Lung (tissue), 12 donors: ENCODE results near the gene ADCY1. TPM values are rescaled to one million over a fixed set of nuclear protein-coding genes. Genes with fewer than 3 reads are reported as not detected.

ENCODE experiments used
- ATAC-seq: fragments of 200-7000 bp; cut with Tn5 transposase; one replicate; pipeline ENCODE4 v1.9.1; 2020; ENCODE audit warnings: moderate number of reproducible peaks; ENCODE audit not compliant: insufficient read depth, low FRiP score
- DNase-seq, 3 donors: peaks; one replicate each; pipeline ENCODE4 v3.0.0-alpha.2; 2013 to 2017
- H3K27ac ChIP-seq, 2 donors: one replicate each; pipeline ENCODE4 v1.5.1; 2013; ENCODE audit warnings: mild to moderate bottlenecking in 2 of 2, moderate library complexity in 2 of 2, control low read depth in 1 of 2, inconsistent platforms in 1 of 2, low read depth in 1 of 2, low read length in 1 of 2
- H3K27me3 ChIP-seq, 3 donors: one replicate each; pipeline ENCODE4 v1.5.1; 2013; ENCODE audit warnings: low read length in 2 of 3; ENCODE audit not compliant: control insufficient read depth in 3 of 3, insufficient read depth in 3 of 3
- H3K36me3 ChIP-seq, 4 donors: one replicate each; pipeline ENCODE4 v1.5.1; 2013; ENCODE audit warnings: low read length in 4 of 4, mild to moderate bottlenecking in 1 of 4, moderate library complexity in 1 of 4; ENCODE audit not compliant: control insufficient read depth in 4 of 4, insufficient read depth in 4 of 4
- H3K4me1 ChIP-seq, 5 donors: one replicate each; pipeline ENCODE4 v1.5.1; 2013; ENCODE audit warnings: low read length in 5 of 5, mild to moderate bottlenecking in 2 of 5, moderate library complexity in 1 of 5; ENCODE audit not compliant: control insufficient read depth in 5 of 5, insufficient read depth in 5 of 5
- H3K4me3 ChIP-seq: one replicate; pipeline ENCODE4 v1.5.1; 2013; ENCODE audit warnings: mild to moderate bottlenecking, control low read depth, moderate library complexity
- H3K9ac ChIP-seq, 2 donors: one replicate each; pipeline ENCODE4 v1.5.1; 2013; ENCODE audit warnings: low read length in 2 of 2, control low read depth in 1 of 2; ENCODE audit not compliant: insufficient read depth in 1 of 2
- H3K9me3 ChIP-seq, 4 donors: one replicate each; pipeline ENCODE4 v1.5.1; 2013; ENCODE audit warnings: low read length in 3 of 4, mild to moderate bottlenecking in 1 of 4, moderate library complexity in 1 of 4; ENCODE audit not compliant: control insufficient read depth in 4 of 4, insufficient read depth in 3 of 4
- WGBS, 2 donors: extraction: QIAGEN DNeasy Blood & Tissue Kit; methylation state at CpG; one replicate each; pipeline ENCODE4 v1.1.7; 2013; 5-methylcytosine and 5-hydroxymethylcytosine counted together
- polyA plus RNA-seq, 2 donors: library from polyadenylated mRNA; stranded (reverse); fragments of 200-250 nt; gene quantifications; one replicate each; pipeline ENCODE4 v1.2.1, GENCODE V29; 2013
- total RNA-seq, 2 donors: library from RNA; depleted of rRNA in 1 of 2; stranded (reverse); fragments of >200 nt in 1 of 2; gene quantifications; one replicate each; pipeline ENCODE4 v1.2.1, GENCODE V29; 2014 to 2021
- TF ChIP-seq, protein P1 (sequence below): IDR thresholded peaks from 2 replicates; pipeline ENCODE4 v1.5.1; 2012; ENCODE audit warnings: mild to moderate bottlenecking; ENCODE audit errors: control extremely low read depth, extremely low read depth
- donor health status: control.
- donor health status: control.
- donor health status: Bipolar disorder and iron deficiency.
- donor health status: healthy.
- donor health status: DM: yes; HTN: yes; CAD: no.

The ADCY1 gene
- total and polyA plus RNA-seq, 4 donors, result 0.14 to 1.8 (median 0.28) TPM

DNA sequence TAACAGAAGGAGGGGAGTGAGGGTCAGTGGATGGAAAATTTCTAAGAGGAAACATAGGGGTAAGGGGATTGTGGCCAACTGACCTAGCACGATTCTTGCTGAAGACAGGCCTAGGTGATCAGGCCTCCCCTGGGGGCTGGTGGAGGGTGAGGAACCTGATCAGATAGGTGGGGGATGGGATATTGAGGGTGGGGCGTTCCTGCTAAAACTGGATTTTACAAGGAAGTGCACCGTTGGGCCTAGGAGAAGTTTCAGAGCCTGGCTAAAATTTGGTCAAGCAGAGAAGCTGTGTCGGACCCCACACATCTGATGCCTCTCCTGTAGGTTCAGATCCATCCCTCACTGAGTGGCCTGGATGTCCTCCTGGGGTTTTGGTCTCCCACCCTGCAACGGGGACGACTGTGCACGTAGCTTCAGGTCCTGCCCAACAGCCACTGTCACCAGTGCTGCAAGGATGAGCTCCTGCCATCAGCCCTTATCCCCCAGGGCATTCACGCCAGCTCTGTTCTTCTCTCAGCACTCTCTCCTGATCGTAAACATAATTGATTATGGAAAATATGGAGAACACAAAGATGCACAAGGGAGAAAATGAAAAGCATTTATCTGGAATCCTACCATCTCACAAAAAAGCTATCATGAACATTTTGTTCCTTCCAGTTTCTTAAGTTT is 89.9 kb downstream of the ADCY1 start:
- Histone ChIP-seq H3K4me1 (no peaks in the 10 kb centered on the region), H3K4me3 (no peak overlapping the region), H3K36me3 (no peaks in the 10 kb centered on the region), H3K27ac (no peak overlapping the region), H3K9me3 (no peaks in the 10 kb centered on the region), H3K27me3 (no peaks in the 10 kb centered on the region), H3K9ac (no peak overlapping the region)
- TF ChIP-seq, protein P1, sequence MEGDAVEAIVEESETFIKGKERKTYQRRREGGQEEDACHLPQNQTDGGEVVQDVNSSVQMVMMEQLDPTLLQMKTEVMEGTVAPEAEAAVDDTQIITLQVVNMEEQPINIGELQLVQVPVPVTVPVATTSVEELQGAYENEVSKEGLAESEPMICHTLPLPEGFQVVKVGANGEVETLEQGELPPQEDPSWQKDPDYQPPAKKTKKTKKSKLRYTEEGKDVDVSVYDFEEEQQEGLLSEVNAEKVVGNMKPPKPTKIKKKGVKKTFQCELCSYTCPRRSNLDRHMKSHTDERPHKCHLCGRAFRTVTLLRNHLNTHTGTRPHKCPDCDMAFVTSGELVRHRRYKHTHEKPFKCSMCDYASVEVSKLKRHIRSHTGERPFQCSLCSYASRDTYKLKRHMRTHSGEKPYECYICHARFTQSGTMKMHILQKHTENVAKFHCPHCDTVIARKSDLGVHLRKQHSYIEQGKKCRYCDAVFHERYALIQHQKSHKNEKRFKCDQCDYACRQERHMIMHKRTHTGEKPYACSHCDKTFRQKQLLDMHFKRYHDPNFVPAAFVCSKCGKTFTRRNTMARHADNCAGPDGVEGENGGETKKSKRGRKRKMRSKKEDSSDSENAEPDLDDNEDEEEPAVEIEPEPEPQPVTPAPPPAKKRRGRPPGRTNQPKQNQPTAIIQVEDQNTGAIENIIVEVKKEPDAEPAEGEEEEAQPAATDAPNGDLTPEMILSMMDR, result no peak
- WGBS, 2 donors, result 86 to 87% methylated on average over 9 of the region's 9 CpGs
- no peak for DNase-seq
- ATAC-seq, result no peak

DNA sequence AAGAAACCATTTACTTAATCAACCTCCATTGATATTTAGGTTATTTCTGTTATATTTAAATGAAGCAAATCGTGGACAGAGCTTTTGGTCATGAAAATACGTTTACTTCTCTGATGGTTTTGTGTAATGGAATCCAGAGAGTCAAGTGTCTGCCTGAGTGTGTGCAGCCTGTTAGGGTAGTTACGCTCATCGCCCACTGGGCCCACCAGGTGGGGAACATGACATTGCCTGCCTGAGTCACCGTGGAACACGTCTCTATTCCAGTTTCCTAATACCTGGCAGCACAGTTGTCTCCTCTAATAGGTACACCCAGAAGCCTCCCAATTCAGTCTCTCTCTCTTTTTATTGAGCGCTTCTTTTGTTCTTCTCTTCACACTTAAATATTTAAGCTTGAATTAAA is 91.0 kb downstream of the ADCY1 start:
- TF ChIP-seq, protein P1, result no peak
- Histone ChIP-seq H3K27me3 (no peaks in the 10 kb centered on the region), H3K27ac (no peak overlapping the region), H3K9ac (no peak overlapping the region), H3K9me3 (peaks cover 0 to 2% (median 0%) of the 10 kb centered on the region in 4 donors), H3K4me1 (no peaks in the 10 kb centered on the region), H3K4me3 (no peak overlapping the region), H3K36me3 (no peaks in the 10 kb centered on the region)
- ATAC-seq (no peak), DNase-seq (peak in 1 of 3 donors; percentile 1)
- 89 to 96% methylated on average over 7 of the region's 7 CpGs for WGBS, 2 donors

DNA sequence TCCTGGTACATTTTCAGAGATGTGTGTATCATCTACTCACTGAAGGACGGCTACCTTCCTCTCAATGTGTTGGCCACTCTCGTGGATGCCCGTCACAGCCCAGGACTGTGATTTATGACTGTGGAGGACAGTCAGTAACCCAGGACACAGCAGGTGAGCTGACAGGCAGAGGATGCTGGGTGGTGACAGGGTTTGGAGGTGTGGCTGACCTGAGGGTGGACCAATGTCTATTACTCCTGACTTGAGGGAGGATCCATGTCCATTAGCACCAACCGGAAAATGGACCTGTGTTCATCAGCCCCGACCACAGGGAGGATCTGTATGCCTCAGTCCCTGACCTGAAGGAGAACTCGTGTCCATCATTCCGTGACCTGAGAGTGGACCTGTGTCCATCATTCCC is 96.1 kb downstream of the ADCY1 start:
- H3K4me3 ChIP-seq, result no peak overlapping the region
- ATAC-seq, result no peak
- no peaks in the 10 kb centered on the region for H3K4me1 ChIP-seq
- no peaks in the 10 kb centered on the region for H3K36me3 ChIP-seq
- peaks cover 0 to 5% (median 0%) of the 10 kb centered on the region in 4 donors for H3K9me3 ChIP-seq
- TF ChIP-seq, protein P1, result no peak
- H3K9ac ChIP-seq, result no peak overlapping the region
- H3K27ac ChIP-seq, result no peak overlapping the region
- DNase-seq, result peak in 1 of 3 donors; percentile 1
- 78 to 79% methylated on average over 7 of the region's 7 CpGs for WGBS, 2 donors
- no peaks in the 10 kb centered on the region for H3K27me3 ChIP-seq

DNA sequence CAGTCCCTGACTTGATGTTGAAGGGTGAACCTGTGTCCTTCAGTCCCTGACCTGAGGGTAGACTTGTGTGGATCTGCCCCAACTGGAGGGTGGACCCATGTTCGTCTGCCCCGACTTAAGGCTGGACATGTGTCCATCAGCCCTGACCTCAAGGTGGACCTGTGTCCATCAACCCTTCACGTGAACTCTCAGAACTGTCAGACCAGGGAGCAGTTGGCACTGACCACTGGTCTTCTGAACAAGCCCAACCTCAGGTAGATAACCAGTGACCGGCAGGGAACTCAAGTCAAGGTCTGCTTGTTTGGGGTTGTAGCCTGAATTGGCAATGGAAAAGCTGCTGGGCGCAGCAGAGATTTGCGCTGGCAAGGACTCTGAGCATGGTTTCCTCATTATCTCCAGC is 96.5 kb downstream of the ADCY1 start:
- ATAC-seq, result no peak
- peak in 1 of 3 donors; percentile 3 for DNase-seq
- TF ChIP-seq, protein P1, result no peak
- Histone ChIP-seq H3K4me3 (no peak overlapping the region), H3K9ac (no peak overlapping the region), H3K4me1 (no peaks in the 10 kb centered on the region), H3K36me3 (no peaks in the 10 kb centered on the region), H3K27ac (no peak overlapping the region), H3K27me3 (no peaks in the 10 kb centered on the region), H3K9me3 (peaks cover 0 to 5% (median 0%) of the 10 kb centered on the region in 4 donors)
- 95 to 97% methylated on average over 6 of the region's 6 CpGs for WGBS, 2 donors
